ENCODE measurements around the gene DDX19B. TPM values are rescaled to one million over a fixed set of nuclear protein-coding genes. Genes with fewer than 3 reads are reported as not detected.

DDX19B gene
- total RNA-seq, 1 donor from 2014 or later = 18.5 TPM

- DNase-seq = no peak
Observed at GRCh38 chr16:70364399-70364798, 65.4 kb downstream of the DDX19B start.

DNA sequence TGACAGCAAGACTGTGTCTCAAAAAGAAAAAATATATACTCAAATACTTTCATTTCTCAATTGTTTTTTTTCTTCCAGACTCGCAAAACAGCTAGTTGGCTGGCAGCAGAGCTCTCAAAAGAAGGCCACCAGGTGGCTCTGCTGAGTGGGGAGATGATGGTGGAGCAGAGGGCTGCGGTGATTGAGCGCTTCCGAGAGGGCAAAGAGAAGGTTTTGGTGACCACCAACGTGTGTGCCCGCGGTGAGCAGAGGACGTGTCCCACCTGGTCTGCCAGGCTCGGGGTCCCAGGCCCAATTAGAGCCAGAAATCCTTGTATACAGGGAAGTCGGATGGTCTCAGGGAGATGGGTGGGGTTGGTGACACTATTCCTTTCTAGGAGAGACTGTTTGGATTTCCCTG is 71.2 kb downstream of the DDX19B start:
- DNase-seq = peak; percentile 22

GRCh38 chr16:70370924-70371323 is 71.9 kb downstream of the DDX19B start:
- DNase-seq = no peak

- no peak for DNase-seq
Observed at GRCh38 chr16:70372921-70373728, 74.1 kb downstream of the DDX19B start.

- DNase-seq = no peak
Observed at GRCh38 chr16:70374213-70374612, 75.2 kb downstream of the DDX19B start.

- DNase-seq = peak; percentile 33
Observed at GRCh38 chr16:70375636-70376611, 76.9 kb downstream of the DDX19B start.

DNA sequence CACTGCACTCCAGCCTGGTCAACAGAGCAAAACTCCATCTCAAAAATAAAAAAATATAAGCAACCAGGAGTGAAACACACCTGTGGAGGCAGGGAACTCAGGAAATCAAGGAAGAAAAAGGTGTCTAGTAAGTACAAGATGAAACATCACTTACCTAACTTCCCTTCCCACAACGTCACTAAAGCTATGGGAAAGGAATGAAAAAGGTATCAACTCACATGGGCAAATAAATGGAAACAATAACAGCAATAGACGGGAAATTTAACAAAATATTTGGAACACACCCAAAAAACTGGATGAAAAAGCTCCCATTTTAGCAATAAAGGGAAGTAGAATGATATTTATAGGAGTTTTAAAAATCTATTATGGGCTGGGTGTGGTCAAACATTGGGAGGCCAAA is 78.8 kb downstream of the DDX19B start:
- DNase-seq = no peak

GRCh38 chr16:70378869-70379493 is 80.0 kb downstream of the DDX19B start:
- DNase-seq = no peak

DNA sequence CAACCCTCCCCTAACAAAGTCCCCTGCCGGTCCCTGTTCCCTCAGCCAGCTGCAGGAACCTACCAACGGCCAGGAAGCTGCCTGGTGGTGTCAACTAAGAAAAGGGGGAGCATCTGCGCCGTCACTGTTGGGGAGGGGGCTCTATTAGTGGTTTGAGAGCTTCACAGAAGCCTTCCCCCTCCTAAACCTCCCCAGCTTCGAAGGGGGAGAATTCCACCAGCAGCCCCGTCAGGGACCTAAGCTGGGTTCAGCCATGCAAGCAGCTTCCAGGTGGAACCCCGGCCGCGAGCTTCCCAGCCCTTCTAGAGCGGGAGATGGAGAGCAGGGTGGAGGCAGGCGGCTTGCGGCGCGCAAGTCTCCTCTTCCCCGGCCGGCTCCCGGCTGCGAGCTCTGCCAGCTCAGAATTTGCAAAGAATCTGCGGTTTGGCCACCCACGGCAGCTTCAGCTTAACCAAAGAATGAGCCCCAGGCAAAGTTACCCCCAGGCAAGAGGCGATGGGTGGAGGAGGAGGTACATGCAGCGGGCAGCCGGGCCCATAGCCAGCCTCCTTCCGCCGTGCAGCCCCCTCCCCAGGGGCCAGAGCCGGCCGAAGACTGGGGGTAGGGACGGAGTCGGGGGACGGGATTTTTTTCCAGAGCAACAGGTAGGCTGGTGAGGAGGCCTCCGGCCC is 81.4 kb downstream of the DDX19B start:
- DNase-seq = peak; percentile 70

DNA sequence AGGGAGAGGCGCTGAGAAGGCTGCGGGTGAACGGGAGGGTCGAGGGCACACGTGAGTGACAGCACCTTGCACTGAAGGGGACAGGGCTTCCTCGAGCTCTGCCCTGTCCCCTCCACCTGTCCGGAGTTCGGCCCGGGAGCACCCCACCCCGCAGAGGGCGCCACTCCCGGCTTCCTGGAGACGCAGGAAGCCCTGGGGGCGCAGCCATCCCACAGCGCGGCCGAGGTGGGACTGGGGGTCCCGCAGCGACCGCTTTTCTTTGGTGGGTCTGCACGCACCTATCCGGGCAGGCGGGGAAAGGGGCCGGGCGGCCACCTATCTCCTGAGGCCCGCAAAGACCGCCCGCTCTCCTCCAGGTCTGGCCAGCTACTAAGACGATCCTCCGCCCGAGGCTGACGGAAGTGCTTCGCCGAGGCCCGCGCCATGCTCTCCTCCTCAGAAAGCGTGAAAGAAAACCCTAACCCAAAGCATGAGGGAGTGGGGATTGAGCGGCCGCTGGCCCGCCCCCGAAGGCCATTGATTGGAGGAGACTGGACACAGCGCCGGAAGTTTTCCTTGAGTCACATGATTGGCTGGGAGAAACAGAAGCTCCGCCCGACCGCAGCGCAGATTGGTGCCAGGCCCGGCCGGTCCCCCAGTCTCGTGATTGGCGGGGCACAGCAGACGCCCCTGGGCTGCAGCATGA is 82.1 kb downstream of the DDX19B start:
- peak; percentile 99 for DNase-seq

- DNase-seq = no peak
Observed at GRCh38 chr16:70381604-70382342, 82.8 kb downstream of the DDX19B start.

- DNase-seq = no peak
Observed at GRCh38 chr16:70383421-70383960, 84.5 kb downstream of the DDX19B start.

Small RNAs within 50 kb of the gene (small RNA-seq; reads per million reads assigned to genes)
- not detected for gene RN7SL279P (ENCODE audit: low replicate concordance)

Other genes with a start within 250 kb of the DDX19B start
- gene PDPR, start 184.9 kb upstream of the DDX19B start, total RNA-seq = 30.8 TPM
- 0.41 TPM for gene CLEC18C, start 125.4 kb upstream of the DDX19B start, total RNA-seq
- 33.3 TPM for gene EXOSC6, start 47.2 kb upstream of the DDX19B start, total RNA-seq
- gene AARS1, start 9.7 kb upstream of the DDX19B start, total RNA-seq = 89.1 TPM
- gene DDX19A, start 47.7 kb downstream of the DDX19B start, total RNA-seq = 53.9 TPM
- gene ST3GAL2, start 139.9 kb downstream of the DDX19B start, total RNA-seq = 35.8 TPM
- gene FCSK, start 155.4 kb downstream of the DDX19B start, total RNA-seq = 18.8 TPM
- gene COG4, start 224.4 kb downstream of the DDX19B start, total RNA-seq = 38.7 TPM
- 137 TPM for gene SF3B3, start 224.6 kb downstream of the DDX19B start, total RNA-seq